GM21526 (cell line): ENCODE data around the gene PIP4K2B.

Source experiments
- ATAC-seq: cut with Tn5 transposase; IDR thresholded peaks from one replicate; pipeline ENCODE4 v1.9.1; 2021; ENCODE audit warnings: moderate library complexity; ENCODE audit not compliant: unreplicated experiment, low FRiP score

The PIP4K2B gene

DNA sequence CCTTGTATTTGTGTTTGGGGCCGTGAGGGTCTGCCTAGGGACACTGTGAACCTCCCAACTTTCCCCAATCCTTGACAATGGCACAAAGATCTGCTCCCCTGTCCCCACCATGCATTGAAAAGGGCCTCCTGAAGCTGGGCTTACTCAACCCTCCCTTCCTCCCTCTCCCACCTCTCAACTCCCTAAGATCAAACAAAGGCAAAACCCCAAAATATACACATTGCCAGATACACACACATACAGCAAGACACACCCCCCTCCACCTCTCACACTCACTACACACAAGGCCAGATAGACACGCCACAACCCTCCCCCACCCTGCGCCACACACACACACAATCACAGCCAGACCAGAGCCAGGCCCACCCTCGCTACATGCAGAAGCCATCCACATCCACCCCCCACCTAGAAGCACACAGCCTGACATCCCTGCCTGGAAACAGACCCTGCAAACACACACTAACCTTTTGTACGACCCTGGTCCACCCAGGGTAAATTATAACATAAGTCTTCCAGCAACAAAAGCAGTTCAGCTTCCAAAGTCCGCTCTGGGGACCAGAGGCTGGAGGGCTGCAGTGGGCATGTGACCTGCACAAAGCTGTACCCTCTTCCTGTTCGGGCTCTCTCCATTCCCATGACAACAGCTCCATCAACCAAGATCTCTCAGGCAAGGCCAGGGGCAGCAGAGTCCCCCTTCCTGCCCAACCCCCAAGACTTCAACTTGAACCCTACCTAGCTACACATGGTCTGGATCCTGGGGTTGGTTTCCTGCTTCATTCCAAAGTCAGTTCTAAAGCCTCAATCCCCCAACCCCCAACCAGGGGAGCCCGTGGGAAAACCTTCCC, 53.1 kb downstream of the PIP4K2B start:
- no peak for ATAC-seq

DNA sequence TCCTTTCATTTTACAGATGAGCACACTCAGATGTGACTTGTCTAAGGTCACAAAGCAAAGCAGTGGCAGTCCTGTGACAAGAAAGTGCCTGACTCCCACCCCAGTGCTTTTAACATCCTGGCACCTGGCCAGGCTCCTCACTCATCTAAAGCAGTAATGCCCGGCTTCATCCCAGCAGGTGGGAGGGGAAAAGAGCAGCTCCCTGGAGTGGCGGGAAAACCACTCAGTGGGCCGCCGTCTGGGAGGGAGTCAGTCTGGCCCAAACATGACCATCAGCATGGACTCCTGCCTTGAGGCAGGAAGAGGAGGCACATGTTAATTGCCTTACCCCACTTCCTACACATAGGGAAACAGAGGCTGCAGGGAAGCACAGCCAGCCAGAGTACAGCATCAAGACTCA, 53.8 kb downstream of the PIP4K2B start:
- ATAC-seq: no peak

DNA sequence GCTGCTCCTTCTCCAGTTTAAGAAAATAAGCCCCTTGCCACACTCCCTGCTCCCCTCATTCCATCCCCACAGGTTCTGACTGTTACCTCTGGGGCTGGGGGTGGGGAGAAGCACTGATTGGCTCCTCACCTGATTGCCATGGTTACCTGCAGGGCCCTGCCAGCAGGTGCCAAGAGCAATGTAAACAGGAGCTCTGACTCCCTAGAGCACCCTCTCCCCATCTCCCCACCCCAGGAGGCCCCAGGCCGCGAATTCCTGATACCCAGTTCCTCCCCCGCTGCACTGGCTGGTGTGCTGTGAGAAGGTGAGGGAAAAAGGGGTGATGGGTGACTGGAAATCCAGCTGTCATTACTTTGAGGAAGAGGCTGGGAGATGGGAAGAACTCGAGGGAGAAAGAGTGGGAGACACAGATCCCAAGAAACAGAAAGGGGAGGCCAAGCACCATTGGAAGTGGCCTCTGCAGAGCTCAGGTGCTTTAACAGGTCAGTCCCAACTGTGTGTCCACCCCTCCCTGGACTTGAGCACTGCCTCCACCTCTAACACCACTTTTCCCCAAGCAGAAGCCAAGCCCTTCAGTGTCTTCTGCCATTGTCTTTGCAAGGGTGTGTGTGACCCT, 55.7 kb downstream of the PIP4K2B start:
- ATAC-seq: no peak

DNA sequence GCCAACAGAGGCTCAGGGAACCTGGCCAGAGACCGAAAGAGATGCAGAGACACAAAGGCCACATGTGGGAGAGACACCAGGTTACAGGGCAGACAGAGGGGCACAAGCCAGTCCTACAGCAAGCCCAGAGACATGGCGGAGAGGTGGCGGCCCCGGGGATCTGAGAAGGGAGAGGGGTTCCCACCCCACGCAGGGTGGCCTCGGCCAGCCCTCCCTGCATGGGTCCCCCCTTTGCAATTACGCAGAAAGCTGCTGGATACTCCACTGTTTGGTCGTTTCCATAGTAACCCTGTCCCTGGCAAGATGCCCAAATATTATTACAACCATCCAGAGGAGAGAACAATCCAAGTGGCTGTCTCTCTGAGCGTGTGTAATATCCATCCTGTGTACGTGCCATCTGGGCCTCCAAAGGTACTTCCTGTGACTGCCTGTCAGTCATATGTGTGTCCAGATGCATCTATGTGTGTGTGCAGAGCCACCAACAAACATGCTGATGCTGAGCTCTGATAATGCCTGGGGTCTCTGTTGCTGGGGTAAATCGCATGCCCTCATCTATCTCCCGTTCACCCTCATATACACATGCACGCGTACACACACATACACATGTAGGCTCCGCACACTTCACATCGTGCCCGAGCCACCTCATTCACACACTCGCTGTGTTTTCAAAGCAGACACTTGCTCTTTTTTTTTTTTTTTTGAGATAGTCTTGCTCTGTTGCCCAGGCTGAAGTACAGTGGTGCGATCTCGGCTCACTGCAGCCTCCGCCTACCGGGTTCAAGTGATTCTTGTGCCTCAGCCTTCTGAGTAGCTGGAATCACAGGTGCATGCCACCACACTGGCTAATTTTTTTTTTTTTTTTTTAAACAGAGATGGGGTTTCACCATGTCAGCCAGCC, 56.7 kb downstream of the PIP4K2B start:
- no peak for ATAC-seq

DNA sequence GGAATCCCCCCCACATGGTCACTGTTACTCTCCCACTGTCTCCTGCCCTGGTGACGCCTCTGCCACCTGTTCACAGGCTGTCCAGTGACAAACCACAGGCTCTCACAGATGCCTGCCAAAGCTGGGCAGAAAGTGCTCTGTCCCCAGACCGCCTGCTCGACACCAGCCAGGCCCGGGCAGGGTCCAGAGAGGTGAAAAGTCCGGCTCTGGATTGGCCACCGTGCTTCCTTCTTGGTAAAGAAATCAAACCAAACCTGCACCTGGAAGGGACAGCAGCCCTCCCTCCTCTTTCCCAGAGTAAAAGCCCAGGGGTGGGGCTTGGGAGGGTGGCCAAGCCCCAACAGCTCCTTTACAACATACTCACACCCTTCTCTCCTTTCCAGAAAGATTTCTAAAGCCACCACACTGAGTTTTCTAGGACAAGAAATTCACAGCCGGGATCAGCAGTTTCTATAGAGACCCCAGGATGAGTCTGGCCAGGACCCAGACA, 57.4 kb downstream of the PIP4K2B start:
- ATAC-seq: no peak

DNA sequence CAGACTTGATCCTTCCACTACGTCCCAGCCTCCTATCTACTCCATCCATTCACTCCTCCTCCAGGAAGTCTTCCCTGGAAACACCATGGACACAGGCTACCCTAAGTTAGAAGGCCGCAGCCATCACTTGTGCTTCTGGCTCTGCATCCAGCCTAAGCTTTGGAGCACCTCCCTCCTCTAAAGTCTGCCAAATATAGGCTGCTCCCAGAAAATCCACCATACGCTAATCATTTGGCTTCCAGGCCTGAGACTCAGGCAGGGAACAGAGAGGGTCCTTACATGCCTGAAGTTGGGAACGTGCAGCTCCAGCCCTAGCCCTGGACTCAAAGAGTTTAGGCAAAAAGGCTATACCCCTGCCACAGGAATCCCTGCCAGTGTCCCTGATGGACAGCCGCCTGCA, 57.9 kb downstream of the PIP4K2B start:
- no peak for ATAC-seq

DNA sequence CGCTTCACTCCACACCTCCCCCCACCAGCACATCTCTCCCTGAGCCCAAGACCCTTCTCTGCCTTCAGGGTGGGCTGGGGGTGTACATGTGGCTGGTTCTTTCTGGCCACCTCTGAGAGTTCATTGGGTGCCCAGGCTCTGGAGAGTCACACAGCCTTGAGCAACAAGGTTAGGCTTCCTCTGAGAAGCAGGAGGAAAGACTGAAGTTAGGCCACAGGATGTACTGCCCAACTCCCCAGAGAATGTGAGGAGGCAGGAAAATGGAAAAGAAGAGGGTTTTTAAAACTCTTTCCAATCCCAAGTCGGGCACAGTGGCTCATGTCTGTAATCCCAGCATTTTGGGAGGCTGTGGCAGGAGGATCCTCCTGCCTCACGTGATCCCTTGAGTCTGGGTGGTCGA, 58.5 kb downstream of the PIP4K2B start:
- ATAC-seq: no peak

DNA sequence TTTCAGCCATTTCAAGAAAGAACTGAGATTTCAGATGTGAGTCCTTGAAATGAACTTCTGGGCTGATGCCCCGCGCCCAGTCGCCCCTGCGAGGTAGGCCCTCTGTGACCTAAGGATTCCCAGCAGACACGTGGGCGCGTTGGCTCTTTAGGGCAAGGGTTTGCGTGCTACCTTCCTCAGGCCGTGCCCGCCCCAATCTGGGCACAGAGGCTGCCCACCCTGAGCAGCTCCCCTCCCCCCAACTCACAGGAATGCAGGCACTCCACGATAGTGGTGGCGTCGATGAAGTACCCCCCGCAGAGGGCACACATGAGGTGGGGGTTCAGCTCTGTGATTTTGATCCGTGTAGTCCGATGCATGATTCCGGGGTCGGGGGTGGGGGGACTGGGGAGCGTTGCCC, 59.3 kb downstream of the PIP4K2B start:
- no peak for ATAC-seq

DNA sequence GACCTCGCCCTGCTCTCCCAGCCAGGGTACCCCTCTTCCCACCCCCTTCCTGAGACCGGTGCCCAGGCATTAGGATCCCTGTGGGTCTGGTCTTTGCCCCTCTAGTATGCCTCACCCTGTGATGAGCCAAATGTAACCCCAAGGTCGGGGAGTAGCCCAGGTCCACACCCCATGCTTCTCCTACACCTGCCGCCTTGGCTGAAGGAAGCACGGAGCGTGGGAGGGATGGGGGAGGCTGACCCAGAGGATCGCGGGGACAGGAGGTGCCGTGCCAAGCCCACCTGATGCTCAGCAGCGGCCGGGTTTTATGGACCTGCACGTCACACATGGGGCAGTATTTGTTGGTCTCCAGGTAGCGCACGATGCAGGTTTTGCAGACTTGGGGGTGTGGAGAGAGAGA, 60.1 kb downstream of the PIP4K2B start:
- ATAC-seq: no peak

DNA sequence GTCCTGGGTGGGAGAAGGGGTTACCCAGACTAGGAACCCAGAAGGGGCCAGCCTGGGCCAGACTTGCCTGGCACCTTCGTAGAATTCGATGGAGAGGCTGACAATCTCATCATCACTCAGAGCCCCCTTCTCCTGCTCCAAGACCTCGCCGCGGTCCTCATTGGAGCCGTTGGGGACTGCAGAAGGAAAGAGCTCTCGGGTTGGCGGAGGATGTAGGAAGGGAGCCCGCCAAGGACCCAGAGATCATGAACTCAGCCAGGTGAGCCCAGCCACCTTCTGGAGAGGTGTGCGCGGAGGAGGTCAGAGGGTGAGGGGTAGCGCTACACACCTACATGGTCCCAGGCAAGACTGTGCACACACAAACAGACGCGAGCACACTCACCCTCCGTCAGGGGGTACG, 60.7 kb downstream of the PIP4K2B start:
- ATAC-seq: no peak

DNA sequence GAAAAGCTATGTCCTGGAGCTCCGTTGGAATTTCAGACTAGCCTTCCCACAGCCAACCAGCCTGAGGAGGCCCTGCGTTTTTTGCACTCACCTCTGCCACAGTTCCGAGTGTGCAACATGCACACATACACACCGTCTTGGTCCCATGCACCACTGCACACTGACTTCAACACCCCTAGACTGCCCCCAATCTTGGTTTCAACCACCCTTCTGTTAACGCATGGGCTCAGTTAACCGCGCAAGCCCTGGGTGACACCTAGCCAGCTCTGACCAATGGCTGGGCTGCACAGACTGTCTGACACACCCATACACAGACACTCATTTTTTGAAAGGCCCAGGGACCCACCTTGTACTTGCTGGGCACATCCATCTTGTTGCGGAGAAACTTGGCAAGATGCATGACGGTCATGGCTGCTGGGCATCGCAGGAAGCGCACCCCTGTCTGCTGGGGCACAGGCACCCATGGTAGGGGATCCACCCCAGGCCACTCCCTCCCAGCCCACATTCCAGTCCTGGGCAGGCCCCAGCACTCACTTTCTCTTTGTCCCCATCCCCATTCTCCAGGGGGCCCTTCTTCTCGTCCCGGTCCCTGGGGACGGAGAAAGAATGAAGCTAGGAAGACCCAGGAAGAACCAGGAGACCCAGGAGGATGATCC, 61.2 kb downstream of the PIP4K2B start:
- ATAC-seq: no peak

DNA sequence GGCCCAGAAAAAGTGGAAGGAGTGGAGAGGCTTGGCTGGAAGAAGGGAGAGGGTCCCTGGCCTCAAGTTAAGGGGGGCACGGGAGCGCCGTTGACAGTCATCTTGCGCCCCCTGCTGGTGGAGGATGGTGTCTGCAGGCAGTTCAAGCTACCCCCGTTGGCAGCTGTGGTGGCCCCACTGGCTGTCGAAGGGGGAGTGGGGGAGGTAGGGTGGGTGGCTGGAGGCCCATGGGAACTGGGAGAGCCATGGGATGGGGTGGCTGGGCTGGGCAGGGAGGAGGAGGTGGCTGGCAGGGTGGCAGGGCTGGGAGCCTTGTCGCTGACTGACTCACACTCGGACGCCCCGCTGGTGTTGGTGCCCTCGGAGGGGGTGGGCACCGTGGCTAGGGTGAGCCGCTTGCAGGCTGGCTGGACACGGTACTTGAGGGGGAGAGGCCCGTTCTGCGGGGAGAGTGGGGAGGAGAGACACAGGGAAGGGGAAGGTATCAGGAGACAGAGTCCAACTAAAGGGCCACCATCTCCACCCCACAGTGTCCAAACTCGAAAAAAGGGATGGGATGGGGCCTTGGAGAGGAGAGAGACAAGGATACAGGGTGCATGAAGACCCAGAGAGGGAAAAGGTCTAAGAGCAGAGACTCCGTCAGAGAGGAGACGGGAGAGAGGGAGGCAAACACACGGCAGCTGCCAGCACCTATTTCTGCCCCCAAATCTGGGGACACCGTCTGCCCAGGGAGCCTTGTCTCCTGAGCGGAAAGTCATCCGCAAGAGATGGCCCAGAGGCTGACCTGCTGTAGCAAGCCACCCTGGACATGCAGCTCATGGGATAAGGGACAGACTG, 64.0 kb downstream of the PIP4K2B start:
- ATAC-seq: no peak

DNA sequence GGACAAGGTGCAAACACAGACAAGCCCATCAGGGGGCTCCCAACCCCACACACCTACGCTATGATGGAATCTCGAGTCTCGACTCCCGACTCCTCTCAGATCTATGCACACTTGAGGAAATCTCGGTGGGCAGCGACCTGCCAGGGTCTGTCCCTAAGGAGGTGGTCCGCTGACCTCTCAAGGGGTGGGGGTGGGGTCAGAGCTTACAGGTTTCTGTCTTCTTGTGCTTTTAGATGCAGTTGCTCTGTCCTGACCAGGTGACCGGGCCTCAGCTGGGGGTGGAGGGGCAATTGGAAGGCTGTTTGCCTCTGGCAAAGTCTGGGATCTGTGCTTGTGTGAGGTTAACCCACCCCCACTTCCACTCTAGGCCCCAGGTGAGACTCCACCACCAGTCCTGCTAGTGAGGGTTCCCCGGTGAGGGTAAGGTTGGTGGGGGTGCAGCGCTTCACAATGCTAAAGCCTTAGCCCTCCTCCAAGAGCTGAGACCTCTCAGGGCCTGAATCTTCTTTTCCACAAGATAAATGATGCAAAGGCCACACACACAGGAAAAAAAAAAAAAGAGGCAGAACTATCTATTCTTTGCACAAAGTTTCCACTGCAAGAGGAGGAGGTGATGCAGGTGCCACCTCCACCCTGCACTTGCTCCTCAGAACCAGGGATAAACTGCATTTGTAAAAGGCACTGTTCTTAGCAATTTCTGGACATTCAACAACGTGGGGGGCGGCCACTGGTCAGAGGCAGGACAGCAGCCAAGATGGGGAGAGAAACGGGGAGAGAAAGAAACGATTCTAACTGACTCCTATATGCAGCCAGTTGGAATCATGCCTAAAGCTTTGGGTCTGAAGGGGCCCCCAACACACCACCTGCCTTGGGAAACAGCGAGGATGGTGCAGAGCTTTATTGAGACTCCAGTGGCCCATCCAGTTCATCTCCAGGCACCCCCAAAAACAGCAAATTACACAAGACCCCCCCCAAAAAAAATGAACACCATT, 65.1 kb downstream of the PIP4K2B start:
- ATAC-seq: no peak

DNA sequence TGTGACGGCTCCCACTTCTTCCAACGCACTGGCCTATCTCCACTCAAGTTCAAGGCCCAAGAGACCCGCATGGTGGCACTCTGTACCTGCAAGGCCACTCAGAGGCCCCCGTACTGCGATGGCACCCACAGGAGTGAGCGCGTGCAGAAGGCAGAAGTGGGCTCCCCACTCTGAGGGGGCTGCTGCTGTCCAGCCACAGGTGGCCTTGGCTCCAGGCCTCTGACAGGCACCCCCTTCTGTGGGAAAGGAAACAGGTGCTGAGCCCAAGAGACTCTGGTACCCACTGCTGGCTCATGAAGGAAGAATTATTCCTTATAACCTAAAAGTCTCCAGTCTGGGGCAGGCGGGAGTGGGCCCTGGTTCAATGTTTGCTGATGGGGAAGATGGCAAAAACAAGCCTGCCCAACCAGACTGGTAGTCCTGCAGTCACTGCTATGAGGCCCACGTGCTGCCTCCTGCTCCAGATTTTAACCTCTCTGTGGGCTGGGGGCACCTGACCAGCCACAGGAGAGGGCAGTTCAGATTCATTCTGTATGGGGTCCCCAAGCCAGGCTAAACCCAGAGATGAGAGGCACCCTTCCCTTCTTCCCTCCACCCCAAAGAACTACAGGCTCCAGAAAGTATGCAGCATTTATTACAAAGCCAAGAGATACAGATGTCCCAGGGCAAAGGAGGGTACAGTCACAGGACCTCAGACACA, 65.9 kb downstream of the PIP4K2B start:
- no peak for ATAC-seq

DNA sequence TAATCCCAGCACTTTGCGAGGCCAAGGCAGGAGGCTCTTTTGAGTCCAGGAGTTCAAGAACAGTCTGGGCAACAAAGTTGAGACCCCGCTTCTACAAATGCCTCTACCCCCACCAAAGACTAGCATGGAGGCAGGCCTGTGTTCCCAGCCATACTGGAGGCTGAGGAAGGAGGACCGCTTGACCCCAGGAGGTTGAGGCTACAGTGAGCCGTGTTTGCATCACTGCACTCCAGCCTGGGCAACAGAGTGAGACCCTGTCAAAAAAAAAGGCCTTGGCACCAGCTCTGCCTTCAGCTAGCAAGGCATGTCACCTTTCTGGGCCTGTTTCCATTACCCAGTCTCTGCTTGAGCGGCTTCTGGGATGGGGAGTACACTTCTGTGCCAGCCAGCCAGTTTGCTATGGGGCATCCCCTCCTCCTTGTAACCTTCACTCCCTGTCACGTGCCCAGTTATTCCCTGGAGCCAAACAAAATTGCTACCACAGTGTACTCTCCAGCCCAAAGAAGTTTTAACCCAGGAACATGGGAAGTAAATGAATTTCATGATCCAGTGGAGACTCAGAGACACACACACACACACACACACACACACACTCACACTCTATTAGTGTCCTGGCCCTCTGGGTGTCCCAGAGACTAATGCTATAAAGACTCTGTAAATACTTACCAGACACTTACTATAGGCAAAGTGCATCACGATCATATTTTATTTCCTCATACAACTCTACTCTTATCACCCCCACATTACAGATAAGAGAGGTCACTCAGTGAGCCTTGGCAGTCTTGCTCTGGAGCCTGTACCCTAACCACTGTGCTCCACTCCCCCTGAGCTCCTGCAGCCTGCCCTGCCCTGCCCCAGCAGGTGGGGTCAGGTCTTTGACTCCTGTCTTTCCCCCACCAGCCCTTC, 66.7 kb downstream of the PIP4K2B start:
- ATAC-seq: no peak

DNA sequence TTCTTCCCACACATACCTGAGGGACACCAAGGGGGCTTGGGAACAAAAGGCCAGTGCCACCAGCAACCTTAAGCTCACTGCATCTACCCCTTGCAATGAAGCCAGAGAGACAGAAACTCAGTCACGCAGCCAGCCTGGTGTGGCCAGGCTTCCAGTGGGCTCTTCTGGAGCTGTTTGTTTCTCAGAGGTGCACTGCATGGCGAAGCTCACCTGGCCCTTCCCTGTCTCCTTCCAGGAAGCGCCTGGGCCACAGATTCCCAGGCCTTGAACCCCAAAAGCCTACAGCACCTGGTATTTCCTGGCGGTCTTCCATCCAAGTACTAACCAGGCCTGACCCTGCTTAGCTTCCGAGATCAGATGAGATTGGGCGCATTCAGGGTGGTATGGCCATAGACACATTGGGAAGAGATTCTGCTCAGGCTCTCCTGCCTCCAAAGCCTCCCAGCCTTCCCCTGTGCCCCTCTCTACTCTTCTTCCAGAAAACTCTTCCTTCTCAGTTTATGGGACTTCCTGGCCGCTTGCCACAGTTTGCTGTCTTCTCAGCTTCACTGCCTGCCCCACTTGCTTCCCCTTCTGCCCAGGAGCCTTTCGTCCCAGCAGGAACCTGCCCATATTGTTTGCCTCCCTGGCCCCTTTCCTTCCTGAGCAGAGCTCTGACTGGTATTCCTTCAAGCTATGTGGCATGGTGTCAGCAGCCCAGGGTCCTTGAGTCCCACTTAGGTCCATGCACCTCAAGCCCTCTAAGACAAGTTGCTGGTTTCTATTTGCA, 67.6 kb downstream of the PIP4K2B start:
- no peak for ATAC-seq
